Measurements from ENCODE around the gene GGT7.

- TF ChIP-seq CTCF (IDR thresholded peaks at IDR 0.05) (no peak), POLR2A (IDR thresholded peaks at IDR 0.05) (no peak)
Measured at GRCh38 chr20:34915749-34916455, 43.2 kb upstream of the GGT7 start.
